HL-60 (cell line): ENCODE measurements around the gene PCDHA4.
A peak's percentile ranks its signal among the peaks of the same experiment; 100 is the strongest.
"Not testable (repeated sequence)": the region's sequence is repeated elsewhere in the genome, so short reads cannot be mapped to it uniquely, and the experiment has no call there.

ENCODE experiments used
- DNase-seq, 2 experiments: peaks; one replicate each; pipeline ENCODE4 v3.0.0-alpha.2; 2010 to 2020; ENCODE audit warnings: low read depth in 1 of 2, low spot score in 1 of 2
- H3K27ac ChIP-seq: fragments of 250-450 bp; sonication (Bioruptor Pico); replicated peaks from 2 replicates; pipeline ENCODE4 v1.5.1; 2020; ENCODE audit warnings: mild to moderate bottlenecking, moderate library complexity
- H3K27me3 ChIP-seq: fragments of 250-450 bp; sonication (Bioruptor Pico); 2 replicates; pipeline ENCODE4 v1.5.1; 2021; ENCODE audit warnings: mild to moderate bottlenecking, moderate library complexity; ENCODE audit not compliant: insufficient read depth, poor library complexity, severe bottlenecking
- H3K4me3 ChIP-seq: replicated peaks from 2 replicates; pipeline ENCODE4 v1.5.1; 2011; ENCODE audit warnings: mild to moderate bottlenecking, control low read depth, low read length; ENCODE audit not compliant: insufficient read depth
- CTCF ChIP-seq: IDR thresholded peaks from one replicate; pipeline ENCODE4 v1.5.1; 2011; ENCODE audit warnings: low read length, control low read depth, inconsistent platforms; ENCODE audit not compliant: insufficient read depth
- GABPA ChIP-seq: IDR thresholded peaks from 2 replicates; pipeline ENCODE4 v1.6.1; 2012; ENCODE audit warnings: low read depth
- POLR2AphosphoS5 ChIP-seq: IDR thresholded peaks from 2 replicates; pipeline ENCODE4 v1.6.1; 2012; ENCODE audit warnings: low read depth
- REST ChIP-seq: IDR thresholded peaks from 2 replicates; pipeline ENCODE4 v1.6.1; 2012; ENCODE audit warnings: low read depth; ENCODE audit not compliant: insufficient replicate concordance
- SPI1 ChIP-seq: IDR thresholded peaks from 2 replicates; pipeline ENCODE4 v1.6.1; 2012; ENCODE audit warnings: low read depth, mild to moderate bottlenecking, borderline replicate concordance

PCDHA4 gene

GRCh38 chr5:140849831-140850634 lies 43.2 kb downstream of the PCDHA4 start:
- not testable (repeated sequence) for H3K27ac ChIP-seq, H3K27me3 ChIP-seq, DNase-seq, H3K4me3 ChIP-seq

- Histone ChIP-seq H3K4me3 (no peak within 1 kb of the TSS), H3K27me3 (no peaks in the 10 kb centered on the region), H3K27ac (no peak within 1 kb of the TSS)
- no peak for DNase-seq
- TF ChIP-seq GABPA (no peak), POLR2AphosphoS5 (no peak), REST (no peak)
Observed at GRCh38 chr5:140855772-140856674, 49.2 kb downstream of the PCDHA4 start, which contains the start of gene PCDHA10. TSS of gene PCDHA10 (plus strand) at chr5:140855897. CDS start at chr5:140856049, 152 bp downstream.

- DNase-seq, result no peak
- H3K27me3 ChIP-seq, result no peaks in the 10 kb centered on the region
- TF ChIP-seq CTCF, result no peak
- peak; percentile 28 for TF ChIP-seq REST
- TF ChIP-seq SPI1, result no peak
- no peak overlapping the region for H3K4me3 ChIP-seq
- H3K27ac ChIP-seq, result no peak overlapping the region
Observed at GRCh38 chr5:140857177-140857986, 50.5 kb downstream of the PCDHA4 start.

- no peak for DNase-seq
- no peaks in the 10 kb centered on the region for H3K27me3 ChIP-seq
- TF ChIP-seq POLR2AphosphoS5 (no peak), GABPA (no peak), REST (no peak), CTCF (no peak)
- no peak overlapping the region for H3K4me3 ChIP-seq
- no peak overlapping the region for H3K27ac ChIP-seq
Observed at GRCh38 chr5:140857987-140858240, 51.0 kb downstream of the PCDHA4 start.
